GM19455 (cell line): ENCODE data around the gene DBX1.
"Not testable (repeated sequence)": the region's sequence is repeated elsewhere in the genome, so short reads cannot be mapped to it uniquely, and the experiment has no call there.

ENCODE experiments used
- ATAC-seq: cut with Tn5 transposase; IDR thresholded peaks from one replicate; pipeline ENCODE4 v1.9.1; 2021; ENCODE audit not compliant: unreplicated experiment

Gene DBX1

DNA sequence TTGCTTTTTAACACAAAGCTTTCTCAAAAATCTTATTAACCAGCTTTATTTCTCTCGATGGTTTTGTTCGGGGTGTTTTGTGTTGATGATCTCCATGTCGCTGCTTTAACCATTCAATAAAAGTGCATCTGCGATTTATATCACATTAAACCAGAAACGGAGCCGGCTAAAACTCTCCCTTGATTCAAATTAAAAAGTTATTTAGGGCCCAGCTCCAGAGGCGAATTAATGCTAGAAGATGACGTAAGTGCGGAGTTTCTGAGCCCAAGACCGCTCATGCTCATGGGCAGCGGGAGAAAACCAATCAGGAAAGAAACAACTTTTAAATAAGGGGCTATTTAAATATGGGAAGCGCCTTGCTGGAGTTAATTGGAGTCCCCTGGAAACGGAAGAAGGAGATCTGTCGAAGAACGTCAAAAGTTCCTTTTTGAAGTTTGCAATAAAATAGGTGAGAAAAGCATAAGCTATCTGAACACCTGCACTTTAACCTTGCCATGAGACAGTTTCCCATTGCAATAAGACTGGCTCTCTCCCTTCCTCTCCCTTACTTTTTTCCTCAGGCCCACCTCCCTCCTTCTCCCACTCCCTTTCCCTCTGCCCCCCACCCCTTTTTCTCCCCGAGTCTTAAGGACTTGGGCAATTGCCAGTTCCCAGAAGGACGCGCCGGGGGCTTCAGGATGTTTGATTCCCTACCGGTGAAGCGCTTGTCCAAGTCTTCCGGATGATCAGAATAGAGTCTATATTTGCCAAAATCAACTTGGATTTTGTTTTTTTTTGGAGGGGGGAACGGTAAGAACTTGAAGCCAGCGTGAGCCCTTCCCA is 1.9 kb upstream of the DBX1 start:
- no peak for ATAC-seq

DNA sequence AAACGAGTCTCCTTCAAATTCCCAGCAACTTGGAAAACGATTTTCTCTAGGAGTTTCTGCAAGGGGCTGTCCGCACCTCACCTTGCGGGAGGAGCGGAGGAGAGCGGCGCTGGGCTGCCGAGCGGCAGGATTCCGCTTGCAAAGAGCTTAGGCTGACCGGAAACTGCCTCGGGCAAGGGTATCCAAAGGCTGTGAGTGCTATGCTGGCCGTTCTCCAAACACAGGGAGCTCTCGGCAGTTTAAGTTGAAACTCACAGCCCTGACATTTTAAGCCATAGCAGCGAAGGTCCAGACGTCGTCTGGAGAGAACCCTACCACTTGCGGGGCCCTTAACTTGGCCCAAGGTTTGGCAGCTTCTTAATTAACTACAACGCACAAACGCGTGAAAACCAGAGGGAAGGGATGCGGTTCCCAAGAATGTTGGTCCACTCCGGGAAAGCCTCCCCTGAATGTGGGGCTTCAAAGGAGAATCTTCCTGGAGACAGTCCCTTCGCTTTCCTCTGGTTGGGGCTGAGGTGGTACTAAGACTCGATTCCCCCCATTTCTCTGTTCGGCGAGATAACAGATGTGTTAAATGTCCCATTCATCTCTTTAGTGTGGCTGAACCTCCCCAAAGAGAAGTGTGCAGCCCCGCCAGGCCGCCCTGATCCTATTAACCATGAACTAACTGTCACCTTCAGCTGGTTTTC is 1.1 kb upstream of the DBX1 start:
- ATAC-seq: no peak

DNA sequence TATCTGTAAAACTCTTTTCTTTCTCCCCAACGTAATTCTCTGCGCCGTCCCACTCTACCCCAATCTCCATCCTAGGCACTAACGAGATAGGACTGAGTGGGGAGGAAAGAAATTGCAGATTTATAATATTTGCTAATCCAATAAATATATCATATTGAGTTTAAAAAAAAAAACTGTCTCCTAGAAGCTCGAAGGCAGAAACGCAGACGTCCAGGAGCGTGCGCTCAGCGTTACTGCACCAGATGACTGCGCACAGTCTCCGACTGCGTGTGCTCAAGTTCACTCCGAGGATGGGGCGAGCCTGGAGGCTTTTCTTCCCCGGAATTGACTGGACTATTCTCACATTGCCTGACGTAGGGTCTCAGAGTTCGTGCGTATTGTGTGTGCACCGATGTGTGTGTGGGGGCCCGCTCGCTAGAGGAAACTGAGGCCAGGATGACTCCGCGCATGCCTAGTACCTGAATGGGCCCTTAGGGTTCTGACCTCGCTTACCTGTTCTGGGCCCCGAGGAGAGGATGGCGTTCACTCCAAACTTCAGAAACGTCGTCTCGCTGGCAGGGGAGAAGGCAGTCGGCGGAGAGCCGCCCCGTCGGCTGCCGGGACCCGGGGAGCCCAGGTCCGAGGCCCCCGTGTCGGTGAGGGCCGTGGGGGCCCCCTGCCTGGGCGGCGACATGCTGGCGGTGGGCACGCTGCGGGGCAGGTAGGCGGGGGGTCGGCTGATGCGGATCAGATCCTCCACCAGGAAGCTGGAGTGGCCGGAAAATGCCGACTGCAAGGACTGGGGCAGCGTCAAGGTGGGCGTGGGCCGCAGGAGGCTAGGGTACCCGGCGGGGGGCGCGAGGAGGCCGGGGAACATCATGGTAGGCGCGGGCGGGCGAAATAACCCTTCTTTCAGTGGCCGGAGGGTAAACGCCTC is 551 bp downstream of the DBX1 start:
- no peak for ATAC-seq

DNA sequence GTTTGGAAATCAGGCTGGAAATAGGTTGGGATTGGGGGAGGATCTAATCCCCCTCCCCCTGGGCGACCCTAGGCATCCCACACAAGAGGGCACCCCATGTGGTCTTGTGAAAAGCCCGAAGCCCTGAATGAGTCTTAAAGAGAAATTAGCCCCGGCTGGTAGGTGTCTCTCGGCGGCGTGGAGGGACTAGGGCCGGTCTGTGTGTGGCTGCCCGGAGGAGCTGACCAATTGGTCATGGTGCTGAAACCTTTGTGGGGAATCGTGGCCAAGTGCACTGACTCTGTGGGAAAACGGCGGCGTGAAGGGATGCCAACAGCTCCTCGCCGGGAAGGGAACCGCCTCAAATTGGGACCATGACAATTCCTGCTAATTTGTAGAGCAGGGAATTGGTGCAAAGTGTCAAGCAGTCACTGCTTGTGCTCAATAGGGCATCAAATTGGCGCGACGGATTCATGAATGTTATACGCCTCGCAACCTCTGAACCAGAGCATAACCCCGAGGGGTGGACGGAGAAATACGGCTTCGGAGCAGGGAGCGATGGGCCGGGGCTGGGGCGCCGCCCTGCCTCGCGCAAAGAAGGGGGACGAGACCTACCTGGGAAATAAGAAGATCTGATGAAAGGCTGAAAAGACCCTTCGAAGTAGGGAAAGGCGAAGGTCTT is 1.5 kb downstream of the DBX1 start:
- ATAC-seq: no peak

DNA sequence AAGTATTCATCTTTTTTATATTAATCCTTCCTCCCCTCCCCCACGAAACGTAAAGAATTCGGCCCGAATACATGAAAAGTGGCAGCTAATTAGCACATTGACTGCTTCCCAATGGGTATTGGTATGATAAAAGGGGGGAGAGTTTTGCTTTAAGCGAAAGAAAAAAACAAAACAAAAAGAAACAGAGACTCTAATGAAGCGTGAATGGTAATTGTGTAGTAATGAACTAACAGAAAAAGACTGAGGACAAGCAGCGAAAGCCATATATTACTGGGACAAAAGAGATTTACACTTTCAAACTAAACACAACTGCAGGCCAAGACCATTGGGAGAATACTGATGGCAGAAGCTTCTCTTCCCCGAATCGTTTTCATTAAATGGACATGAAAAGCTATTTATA is 2.5 kb downstream of the DBX1 start:
- ATAC-seq: no peak

DNA sequence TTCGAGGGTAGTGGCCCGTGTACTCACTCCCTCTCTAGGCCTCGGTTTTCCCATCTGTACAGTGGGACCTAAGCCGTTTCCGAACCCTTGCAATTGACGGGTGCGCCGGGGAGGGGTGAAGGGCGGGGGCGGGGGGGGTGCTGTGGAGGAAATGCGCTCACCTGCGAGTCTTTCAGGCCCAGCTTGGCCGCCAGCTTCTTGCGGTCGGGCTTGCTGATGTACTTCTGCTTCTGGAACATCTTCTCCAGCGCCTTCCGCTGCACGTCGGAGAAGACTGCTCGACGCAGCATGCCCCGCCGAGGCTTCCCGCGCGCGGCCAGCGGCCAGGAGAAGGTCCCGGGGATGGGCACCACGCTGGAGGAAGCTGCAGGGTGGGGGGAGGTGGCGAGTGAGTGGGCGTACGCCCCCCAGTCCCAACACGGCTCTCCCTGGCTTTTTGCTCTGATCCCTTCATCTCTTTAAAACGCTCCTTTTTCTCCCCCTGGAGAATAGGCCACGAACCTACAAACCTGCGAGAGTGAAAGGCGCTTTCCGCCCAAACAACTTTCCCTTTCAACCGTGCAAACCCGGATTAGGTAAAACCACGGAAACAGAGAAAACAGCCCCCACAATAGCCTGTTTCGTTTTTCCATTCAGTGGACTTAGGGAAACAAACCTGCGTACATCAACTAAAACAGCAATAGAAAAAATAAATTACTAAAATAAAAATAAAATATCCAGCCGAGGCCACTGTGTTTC is 3.2 kb downstream of the DBX1 start:
- no peak for ATAC-seq

DNA sequence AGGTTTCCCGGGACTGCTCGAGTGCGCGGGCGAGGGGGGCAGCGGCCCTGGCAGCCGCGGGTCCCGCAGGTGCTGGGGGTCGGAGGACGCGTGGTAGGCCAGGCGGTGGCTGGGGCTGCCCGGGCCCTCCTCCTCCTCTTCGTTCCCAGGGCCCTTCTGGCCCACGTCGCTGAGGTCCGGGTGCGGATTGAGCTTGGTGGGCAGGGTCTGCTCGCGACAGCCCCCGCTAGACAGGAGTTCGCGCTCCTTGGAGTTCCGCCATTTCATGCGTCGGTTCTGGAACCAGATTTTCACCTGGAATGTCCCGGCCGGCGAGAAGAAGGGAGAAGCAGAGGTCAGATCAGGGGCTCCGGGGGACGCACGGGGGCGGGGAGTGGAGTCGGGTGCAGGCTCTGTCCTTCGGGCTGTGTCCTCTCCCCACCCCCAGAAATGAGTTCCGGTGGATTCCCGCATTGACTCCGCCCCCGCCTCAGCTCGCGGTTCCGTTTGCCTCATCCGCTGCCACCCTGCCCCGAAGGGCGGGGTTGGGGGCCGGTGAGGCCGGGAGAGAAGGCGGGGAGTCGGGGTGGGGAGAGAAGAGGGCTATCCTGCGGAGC is 3.9 kb downstream of the DBX1 start:
- ATAC-seq: no peak

DNA sequence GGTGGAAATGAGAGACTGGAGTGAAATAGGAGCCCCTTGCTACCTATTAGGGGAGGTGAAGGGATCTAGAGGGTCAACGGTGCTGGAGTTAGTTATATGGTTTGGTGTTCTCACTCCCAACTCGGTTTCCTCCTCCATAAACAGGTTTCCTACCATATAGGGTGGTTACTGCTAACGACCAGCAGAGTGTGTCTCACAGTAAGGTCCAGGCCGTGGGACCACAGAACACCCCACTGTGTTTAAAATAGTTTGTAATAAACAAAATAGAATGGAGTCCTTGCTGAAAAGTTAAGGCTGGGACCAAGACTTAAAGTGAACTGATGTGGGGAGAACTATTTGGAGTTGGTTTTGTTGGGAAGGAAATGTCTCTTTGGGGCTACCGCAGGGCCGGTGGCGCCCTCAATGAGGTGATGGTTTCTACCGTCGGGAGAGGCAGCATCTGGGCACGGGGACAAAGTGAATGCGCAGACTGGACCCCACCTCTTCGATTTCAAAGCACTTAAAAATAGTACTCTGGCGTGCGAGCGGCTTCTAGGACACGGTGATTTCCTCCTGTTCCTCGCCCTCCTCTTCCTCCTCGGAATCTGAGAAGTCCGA is 4.5 kb downstream of the DBX1 start:
- ATAC-seq: no peak

DNA sequence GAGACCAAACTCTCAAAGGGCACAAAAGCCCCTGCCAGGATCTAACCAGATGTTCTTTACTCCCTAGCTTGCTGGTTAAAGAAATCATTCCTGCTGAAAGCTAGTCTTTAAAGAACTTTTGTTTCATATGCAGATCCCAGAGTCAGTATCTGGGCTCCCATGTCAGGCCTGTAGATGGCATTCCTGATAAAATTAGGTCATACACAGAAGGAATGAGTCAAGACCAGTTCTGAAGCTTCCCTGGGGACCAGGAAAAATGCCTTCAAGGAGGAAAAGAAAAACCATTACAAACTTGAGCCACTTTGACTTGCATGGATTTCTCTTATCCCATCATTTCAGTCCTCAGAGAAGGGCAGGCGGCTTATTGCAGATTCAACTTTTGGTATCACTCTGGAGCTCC is 5.9 kb downstream of the DBX1 start:
- no peak for ATAC-seq

DNA sequence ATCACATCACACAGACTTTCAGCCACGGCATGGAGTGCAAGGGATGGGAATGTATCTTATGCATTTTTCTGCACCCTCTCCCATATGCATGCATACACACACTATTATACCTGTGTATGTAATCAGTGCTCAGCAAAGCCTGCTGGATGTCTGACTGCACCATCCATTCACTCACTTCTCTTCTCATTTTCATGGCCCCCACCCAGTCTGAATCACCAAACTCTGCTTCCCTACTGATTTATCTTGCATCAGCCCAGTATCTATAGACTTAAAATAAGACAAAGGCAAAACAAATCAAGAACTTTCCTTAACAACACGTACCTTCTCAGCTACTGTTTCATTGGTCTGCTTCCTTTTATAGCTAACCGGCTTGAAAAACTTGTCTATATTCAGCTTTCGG is 21.6 kb downstream of the DBX1 start:
- ATAC-seq: no peak

DNA sequence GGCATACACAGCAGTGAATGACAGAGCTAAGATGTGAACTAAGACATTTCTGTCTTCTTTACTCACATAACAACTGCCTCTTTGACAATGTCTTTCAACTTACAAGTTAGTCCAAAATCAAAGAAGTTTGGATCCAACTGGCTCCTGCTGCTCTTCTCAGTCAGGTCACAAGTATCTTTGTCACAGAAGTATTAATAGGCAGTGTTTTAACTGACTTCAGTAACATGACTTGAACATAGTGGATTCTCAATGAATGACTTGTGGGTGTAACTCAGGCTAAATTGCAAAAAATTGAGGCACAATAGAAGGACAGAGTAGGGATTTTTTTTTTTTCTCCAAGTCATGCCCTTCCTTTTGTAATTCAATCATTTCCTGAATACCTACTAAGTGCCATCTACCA is 22.6 kb downstream of the DBX1 start:
- ATAC-seq: no peak

DNA sequence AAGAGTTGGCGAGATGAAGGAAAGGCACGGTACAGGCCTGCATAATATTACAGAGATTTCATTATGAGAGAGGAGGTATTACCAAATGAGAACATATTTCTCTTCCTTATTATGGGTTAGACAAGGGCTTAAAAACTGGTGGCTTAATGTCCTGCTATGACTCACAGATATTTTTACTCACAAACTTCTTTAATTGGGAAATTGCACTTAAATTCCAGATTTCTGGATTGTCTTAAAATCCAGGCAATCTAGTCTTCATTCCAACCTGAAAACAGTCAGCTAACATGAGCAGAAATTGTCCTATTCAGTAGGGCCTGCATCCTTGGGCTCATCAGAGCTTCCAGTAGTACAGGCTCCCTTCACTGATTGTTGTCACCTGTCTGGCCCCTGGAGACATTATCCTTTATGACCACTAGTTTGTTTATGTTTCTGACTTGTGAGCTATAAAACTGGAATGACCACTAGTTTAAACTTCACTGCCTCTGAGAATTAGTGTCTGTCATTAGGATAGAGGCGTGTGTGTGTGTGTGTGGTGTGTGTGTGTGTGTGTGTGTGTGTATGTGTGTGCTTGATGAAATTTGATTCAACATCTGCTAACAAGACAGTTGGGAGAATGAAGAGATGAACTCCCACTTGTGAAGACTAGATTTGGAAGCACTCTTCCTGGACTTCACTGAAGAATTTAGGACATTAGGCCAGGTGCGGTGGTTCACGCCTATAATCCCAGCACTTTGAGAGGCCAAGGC is 25.1 kb downstream of the DBX1 start:
- no peak for ATAC-seq

DNA sequence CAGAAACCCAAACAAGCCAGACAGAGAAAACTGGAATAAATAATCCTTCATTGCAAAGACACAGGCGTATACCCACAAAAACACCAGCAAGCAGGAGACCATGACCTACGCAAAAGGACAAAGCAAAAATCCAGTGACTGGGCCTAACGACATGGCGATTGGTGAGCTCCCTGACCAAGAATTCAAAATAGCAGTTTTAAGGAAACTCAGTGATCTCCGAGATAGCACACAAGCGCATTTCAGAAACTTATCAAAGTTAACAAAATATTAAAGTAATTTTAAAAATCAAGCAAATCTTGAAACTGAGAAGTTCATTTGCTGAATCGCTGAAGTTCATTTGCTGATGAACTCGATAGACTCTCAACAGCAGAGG is 27.6 kb downstream of the DBX1 start:
- ATAC-seq: no peak

DNA sequence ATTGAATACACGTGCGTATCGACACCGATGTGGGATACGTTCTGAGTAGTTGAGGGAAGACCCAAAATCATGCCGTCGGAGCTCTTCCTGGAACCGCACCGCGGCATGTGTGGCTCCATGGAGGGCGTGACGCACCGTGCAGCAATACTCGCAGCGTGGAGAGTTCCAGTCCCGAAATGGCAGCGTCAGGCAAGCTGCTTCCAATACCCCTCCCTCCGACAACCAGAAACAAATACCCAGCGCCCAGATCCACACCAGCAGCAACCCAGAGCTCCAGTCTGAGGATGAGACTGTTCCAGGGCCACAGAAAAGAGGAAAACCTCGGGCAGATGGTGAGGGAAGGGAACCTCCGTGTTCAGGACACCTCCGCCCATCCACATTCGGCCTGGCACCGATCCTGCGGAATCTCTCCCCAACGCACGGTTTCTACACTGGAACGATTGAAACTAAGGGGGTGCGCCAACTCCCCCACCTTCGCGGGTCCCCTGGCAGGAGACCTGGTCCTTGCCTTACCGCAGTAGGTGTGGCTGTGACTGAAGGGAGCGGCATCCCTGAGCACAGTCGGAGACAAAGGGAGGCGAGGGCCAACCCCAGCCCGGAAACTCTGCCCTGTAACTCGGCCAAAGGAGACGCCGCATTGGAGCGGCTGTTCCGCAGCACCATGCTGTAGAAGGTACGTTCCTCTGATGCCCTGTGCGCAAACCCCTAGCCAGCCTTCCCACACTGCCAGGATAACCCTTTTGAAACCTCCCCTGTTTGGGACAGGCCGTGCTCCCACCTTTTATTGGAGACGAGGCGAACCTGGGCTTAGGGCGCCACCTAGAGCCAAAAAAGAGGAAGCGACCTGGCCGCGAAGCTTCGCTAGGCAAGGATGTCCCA is 28.2 kb downstream of the DBX1 start:
- ATAC-seq: no peak

DNA sequence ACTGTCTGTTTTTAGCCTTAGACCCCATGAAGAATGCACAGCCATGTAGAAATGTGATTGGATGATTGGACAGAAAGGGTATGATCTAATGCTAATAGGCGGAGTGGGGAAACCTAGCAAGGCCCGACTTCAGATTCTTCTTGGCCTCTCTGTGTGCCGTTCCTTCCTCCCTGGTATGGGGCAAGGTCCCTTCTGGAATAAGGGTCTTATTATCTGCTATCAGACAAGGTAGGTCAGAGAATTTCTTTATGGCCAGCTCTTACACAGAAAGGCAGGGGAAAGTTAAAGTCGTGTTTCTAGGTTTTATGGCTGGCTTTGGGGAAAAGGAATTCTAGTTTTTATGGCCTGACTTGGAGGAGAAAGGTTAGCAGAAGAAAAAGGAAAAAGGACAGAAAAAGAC is 30.6 kb downstream of the DBX1 start:
- ATAC-seq: no peak

DNA sequence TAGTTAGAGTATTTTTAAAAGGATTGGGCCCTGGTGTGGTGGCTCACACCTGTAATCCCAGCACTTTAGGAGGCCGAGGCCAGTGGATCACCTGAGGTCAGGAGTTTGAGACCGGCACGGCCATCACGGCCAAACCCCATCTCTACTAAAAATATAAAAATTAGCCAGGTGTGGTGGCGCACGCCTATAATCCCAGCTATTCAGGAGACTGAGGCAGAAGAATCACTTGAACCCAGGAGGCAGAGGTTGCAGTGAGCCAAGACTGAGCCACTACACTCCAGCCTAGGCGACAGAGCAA is 31.8 kb downstream of the DBX1 start:
- ATAC-seq: not testable (repeated sequence)

DNA sequence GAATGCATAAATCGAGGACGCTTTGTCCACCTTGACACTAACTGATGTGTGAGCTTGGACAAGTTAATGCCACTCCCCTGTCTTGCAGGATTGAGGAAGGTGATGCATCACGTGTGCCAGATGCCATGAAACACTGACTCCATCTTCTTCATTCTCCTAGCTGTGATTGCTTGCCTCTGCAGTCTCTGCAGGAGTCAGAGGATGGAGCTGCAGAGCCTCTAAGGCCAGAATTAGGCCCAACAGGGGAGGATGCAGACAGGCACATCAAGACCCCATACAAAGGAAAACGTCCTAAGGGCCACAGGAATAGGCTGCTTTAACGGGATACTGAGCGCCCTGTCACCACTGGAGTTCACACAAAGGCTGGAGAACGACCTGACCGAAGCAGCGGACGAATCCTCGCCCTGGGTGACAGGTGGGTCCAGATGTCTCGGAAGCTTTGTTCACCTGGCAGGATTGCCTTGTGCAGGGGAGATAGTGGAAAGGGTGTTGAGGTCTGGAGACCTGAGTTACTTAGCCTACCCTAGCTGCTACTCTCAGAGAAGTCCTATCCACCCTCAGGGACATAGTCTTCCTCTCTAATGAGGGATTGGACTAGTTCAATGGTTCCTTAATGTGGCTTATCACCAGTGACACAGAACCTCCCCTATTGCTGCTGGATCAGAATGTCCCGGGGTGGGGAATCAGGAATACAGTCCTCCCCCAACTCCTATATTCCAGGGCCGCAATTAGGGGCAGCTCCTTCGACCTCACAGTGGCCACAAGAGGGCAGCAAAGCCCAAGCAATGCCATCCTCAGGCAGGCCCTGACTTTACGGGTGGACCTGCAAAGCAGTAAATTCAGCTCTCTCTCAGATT is 32.4 kb downstream of the DBX1 start:
- no peak for ATAC-seq
